ENCODE results near the gene INSC.

DNA sequence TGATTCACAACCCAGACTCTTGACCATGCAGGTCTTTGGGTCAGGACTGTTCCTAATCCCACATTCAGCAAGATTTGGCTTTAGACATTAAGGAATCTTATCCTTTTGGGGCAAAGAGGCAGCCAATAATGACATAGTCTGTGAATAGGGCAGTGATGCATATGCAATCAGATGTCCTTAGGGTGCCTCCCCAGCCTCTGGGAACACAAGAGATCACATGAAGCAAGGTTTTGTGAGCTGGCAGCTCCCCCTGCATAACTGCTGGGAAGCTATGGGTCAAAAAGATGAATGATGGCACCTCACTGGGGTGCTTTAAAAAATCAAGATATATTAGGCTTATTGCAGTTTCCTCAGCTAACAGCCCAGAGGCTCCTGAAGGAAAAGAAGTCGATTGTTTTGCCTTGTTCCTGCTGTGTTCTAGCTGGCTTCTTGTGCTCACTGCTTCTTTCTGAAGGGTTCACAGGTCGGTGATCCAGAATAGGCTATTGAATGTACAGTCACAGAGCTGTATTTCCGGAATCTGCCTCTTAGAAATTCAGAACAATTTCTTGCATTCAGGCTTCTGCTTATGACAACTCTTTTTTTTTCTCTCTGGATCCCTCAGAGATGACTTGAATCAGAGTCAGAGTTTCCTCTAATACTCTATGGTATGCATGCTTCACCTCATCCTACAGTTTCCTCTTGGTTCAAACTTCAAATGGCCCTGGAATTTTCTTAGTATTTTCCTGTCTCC, 31.7 kb downstream of the INSC start:
- no peak for TF ChIP-seq POLR2A (IDR thresholded peaks at IDR 0.05; ENCODE audit: low read depth, low read length)
- TF ChIP-seq POLR2AphosphoS5 (IDR thresholded peaks at IDR 0.05; ENCODE audit: low read depth, low read length) = no peak
